Calu3 (cell line): ENCODE results near the gene PHF23. TPM values are rescaled to one million over a fixed set of nuclear protein-coding genes. Genes with fewer than 3 reads are reported as not detected.
A peak's percentile ranks its signal among the peaks of the same experiment; 100 is the strongest.

Experiments used
- BruUV-seq: library from RNA; stranded (reverse); fragments of 400-500 nt; replicated peaks from 2 replicates; lab custom pipeline; 2021; lab: Mats Ljungman, UMichigan
- CTCF ChIA-PET: fragments of 300-600 bp; sonication (Branson Sonifier 250); formaldehyde crosslinking; loops from one replicate; lab custom pipeline; 2022; ENCODE audit warnings: antibody characterized with exemption; lab: Charles Lee
- DNase-seq: peaks from one replicate; pipeline ENCODE4 v3.0.0; 2022
- H3K27ac Mint-ChIP-seq: one replicate; pipeline ENCODE4 v1.8.0; 2022; ENCODE audit warnings: mixed read lengths; ENCODE audit not compliant: unreplicated experiment
- H3K27me3 Mint-ChIP-seq: one replicate; pipeline ENCODE4 v1.8.0; 2022; ENCODE audit warnings: mixed read lengths; ENCODE audit not compliant: unreplicated experiment
- H3K36me3 Mint-ChIP-seq: one replicate; pipeline ENCODE4 v1.8.0; 2022; ENCODE audit warnings: mild to moderate bottlenecking, moderate library complexity, mixed read lengths; ENCODE audit not compliant: insufficient read depth, unreplicated experiment
- H3K4me1 Mint-ChIP-seq: one replicate; pipeline ENCODE4 v1.8.0; 2022; ENCODE audit warnings: mild to moderate bottlenecking, low read depth, mixed read lengths; ENCODE audit not compliant: unreplicated experiment
- H3K4me3 Mint-ChIP-seq: one replicate; pipeline ENCODE4 v1.8.0; 2022; ENCODE audit warnings: mild to moderate bottlenecking, low read depth, moderate library complexity, mixed read lengths; ENCODE audit not compliant: unreplicated experiment
- H3K9me3 Mint-ChIP-seq: one replicate; pipeline ENCODE4 v1.8.0; 2022; ENCODE audit warnings: low read depth, mixed read lengths; ENCODE audit not compliant: unreplicated experiment
- intact Hi-C: fragments of 100-400 bp; cut with micrococcal nuclease; formaldehyde crosslinking; loops from one replicate; pipeline ENCODE4 v1.10.0; 2022; ENCODE audit not compliant: unreplicated experiment
- total RNA-seq: library from RNA; stranded (reverse); gene quantifications from 2 replicates; pipeline ENCODE4 v1.2.3, GENCODE V29; 2022
- TF ChIP-seq, protein P1 (sequence below): fragments of 200-600 bp; IDR thresholded peaks from one replicate; pipeline ENCODE4 v1.8.0; 2022; ENCODE audit warnings: antibody characterized with exemption; ENCODE audit not compliant: unreplicated experiment

The PHF23 gene
- total RNA-seq, 1 experiment from 2014 or later, result 30.2 TPM

- no peaks in the 10 kb centered on the region for H3K9me3 Mint-ChIP-seq
- TF ChIP-seq, protein P1, sequence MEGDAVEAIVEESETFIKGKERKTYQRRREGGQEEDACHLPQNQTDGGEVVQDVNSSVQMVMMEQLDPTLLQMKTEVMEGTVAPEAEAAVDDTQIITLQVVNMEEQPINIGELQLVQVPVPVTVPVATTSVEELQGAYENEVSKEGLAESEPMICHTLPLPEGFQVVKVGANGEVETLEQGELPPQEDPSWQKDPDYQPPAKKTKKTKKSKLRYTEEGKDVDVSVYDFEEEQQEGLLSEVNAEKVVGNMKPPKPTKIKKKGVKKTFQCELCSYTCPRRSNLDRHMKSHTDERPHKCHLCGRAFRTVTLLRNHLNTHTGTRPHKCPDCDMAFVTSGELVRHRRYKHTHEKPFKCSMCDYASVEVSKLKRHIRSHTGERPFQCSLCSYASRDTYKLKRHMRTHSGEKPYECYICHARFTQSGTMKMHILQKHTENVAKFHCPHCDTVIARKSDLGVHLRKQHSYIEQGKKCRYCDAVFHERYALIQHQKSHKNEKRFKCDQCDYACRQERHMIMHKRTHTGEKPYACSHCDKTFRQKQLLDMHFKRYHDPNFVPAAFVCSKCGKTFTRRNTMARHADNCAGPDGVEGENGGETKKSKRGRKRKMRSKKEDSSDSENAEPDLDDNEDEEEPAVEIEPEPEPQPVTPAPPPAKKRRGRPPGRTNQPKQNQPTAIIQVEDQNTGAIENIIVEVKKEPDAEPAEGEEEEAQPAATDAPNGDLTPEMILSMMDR, result no peak
- peak within 1 kb of the TSS; percentile 95 for H3K27ac Mint-ChIP-seq
- BruUV-seq, result no TSS peak
- H3K27me3 Mint-ChIP-seq, result no peaks in the 10 kb centered on the region
- peak within 1 kb of the TSS; percentile 82 for H3K4me3 Mint-ChIP-seq
- CTCF ChIA-PET, result interaction anchor here (0.7 to 1.8 kb wide), 3 partner anchors 14 to 188 kb away, joined by 3 to 5 read pairs (median 3); partner anchors contain the start of genes ACADVL and DLG4
- H3K4me1 Mint-ChIP-seq, result peaks cover 41% of the 10 kb centered on the region
- DNase-seq, result peak; percentile 91
- intact Hi-C loops, result no loop called here
- peaks cover 74% of the 10 kb centered on the region for H3K36me3 Mint-ChIP-seq
Observed at GRCh38 chr17:7234083-7234951, 4.9 kb downstream of the PHF23 start, which contains the start of gene DVL2. Gene DVL2, minus strand, starts transcription at chr17:7234517. Its CDS starts 255 bp downstream, at chr17:7234262.

DNA sequence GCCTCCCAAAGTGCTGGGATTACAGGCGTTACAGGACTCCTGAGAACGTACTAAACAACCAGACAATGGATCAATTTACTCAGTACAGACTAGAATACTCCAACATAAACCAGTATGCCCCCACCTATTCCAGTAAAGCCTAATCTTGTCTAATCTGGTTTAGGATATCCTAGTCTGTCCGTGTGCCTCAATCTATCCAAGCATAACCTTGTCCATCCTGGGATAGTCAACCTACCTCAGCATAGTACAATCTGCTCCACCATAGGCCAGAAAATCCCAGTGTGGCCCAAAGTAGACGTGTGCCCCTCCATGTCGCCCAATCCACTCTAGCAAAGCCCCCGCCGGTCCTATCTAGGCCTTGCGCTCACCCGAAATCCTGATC lies 5.6 kb downstream of the PHF23 start:
- intact Hi-C loops, result no loop called here
- BruUV-seq, result no TSS peak
- peaks cover 41% of the 10 kb centered on the region for H3K4me1 Mint-ChIP-seq
- peaks cover 68% of the 10 kb centered on the region for H3K36me3 Mint-ChIP-seq
- CTCF ChIA-PET, result interaction anchor here (0.7 to 1.8 kb wide), 2 partner anchors 13 to 188 kb away, joined by 3 to 5 read pairs; no protein-coding TSS in a partner anchor
- no peak for DNase-seq
- H3K27ac Mint-ChIP-seq, result peak overlapping the region; percentile 95
- H3K9me3 Mint-ChIP-seq, result no peaks in the 10 kb centered on the region
- TF ChIP-seq, protein P1, result no peak
- H3K27me3 Mint-ChIP-seq, result no peaks in the 10 kb centered on the region
- peak overlapping the region; percentile 82 for H3K4me3 Mint-ChIP-seq

DNA sequence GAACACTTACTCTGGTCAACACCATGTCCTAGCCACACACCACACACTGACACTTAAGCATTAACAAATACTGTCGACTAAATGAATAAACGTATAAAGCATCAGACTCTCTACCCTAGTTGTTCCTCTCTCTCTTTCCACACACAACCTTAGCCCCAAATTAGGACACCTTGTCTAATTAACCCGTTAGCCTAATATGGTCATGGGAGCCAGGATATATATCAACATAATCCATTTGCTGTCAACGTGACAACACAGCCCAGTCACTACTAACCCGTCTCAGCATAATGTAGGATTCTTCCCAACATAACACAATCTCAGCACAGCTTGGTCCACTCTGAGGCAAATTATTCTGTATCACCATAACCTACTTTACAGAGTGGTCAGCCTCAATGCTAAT lies 7.1 kb downstream of the PHF23 start:
- H3K27me3 Mint-ChIP-seq, result no peaks in the 10 kb centered on the region
- H3K4me1 Mint-ChIP-seq, result peaks cover 38% of the 10 kb centered on the region
- peaks cover 63% of the 10 kb centered on the region for H3K36me3 Mint-ChIP-seq
- intact Hi-C loops, result no loop called here
- H3K9me3 Mint-ChIP-seq, result no peaks in the 10 kb centered on the region
- no peak for DNase-seq
- TF ChIP-seq, protein P1, result no peak
- TSS peak; percentile 20 for BruUV-seq
- H3K27ac Mint-ChIP-seq, result no peak overlapping the region
- CTCF ChIA-PET, result interaction anchor here (0.8 kb wide), 1 partner anchor 1691 kb away, joined by 3 read pairs; no protein-coding TSS in a partner anchor
- H3K4me3 Mint-ChIP-seq, result peak overlapping the region; percentile 82

GRCh38 chr17:7229504-7229903 lies 9.8 kb downstream of the PHF23 start:
- no peak overlapping the region for H3K4me3 Mint-ChIP-seq
- CTCF ChIA-PET, result no interaction called here
- peaks cover 17% of the 10 kb centered on the region for H3K4me1 Mint-ChIP-seq
- peaks cover 55% of the 10 kb centered on the region for H3K36me3 Mint-ChIP-seq
- no peaks in the 10 kb centered on the region for H3K27me3 Mint-ChIP-seq
- H3K27ac Mint-ChIP-seq, result peak overlapping the region; percentile 29
- DNase-seq, result no peak
- intact Hi-C loops, result no loop called here
- no TSS peak for BruUV-seq
- no peaks in the 10 kb centered on the region for H3K9me3 Mint-ChIP-seq
- TF ChIP-seq, protein P1, result no peak
